ENCODE data around the gene CHURC1.

DNA sequence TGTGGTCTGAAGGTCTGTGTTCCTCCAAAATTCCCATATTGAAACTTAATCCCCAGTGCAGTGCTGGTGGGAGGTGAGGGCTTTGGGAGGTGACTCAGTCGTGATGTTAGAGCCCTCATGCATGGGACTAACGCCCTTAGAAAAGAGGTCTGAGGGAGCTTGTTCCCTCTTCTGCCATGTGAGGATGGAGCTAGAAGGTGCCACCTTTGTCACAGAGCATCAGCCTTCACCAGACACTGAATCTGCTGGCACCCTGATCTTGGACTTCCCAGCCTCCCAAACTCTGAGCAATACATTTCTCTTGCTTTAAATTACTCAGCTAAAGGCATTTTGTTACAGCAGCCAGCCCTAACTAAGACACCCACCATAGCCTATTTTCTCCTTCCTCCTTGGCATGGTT is 43.9 kb downstream of the CHURC1 start:
- TF ChIP-seq CTCF (IDR thresholded peaks at IDR 0.05; ENCODE audit: borderline replicate concordance, extremely low read depth, low read length, poor library complexity, severe bottlenecking) (no peak), EZH2 (IDR thresholded peaks at IDR 0.05; ENCODE audit: borderline replicate concordance, low read depth, low read length, severe bottlenecking) (no peak)
